K562 (cell line): ENCODE data around the gene DBP. TPM values are rescaled to one million over a fixed set of nuclear protein-coding genes. Genes with fewer than 3 reads are reported as not detected.
A peak's percentile ranks its signal among the peaks of the same experiment; 100 is the strongest.

ENCODE experiments used
- BMI1 ChIP-seq: fragments of 150-350 bp; IDR thresholded peaks from 2 replicates; pipeline ENCODE4 v1.6.1; 2014; ENCODE audit warnings: low read length
- CBFA2T3 ChIP-seq: fragments of 450-650 bp; IDR thresholded peaks from 2 replicates; pipeline ENCODE4 v1.6.1; 2017
- CHD2 ChIP-seq: IDR thresholded peaks from 2 replicates; pipeline ENCODE4 v1.6.1; 2011; ENCODE audit warnings: low read depth, low read length
- EGR1 ChIP-seq: fragments of 450-650 bp; conservative IDR thresholded peaks from 2 replicates; pipeline ENCODE4 v1.6.1; 2017; ENCODE audit warnings: mild to moderate bottlenecking
- EP300 ChIP-seq: IDR thresholded peaks from 2 replicates; pipeline ENCODE4 v1.6.1; 2012; ENCODE audit warnings: low read length, improper control_type of control experiment
- NR2C1 ChIP-seq, 2 experiments: fragments of 450-650 bp; IDR thresholded peaks; 2 replicates each; pipeline ENCODE4 v1.6.1; 2017; ENCODE audit warnings: mild to moderate bottlenecking in 2 of 2, antibody characterized with exemption in 1 of 2, inconsistent platforms in 1 of 2, missing compliant biosample characterization in 1 of 2, missing genetic modification characterization in 1 of 2
- NUFIP1 ChIP-seq: fragments of 450-650 bp; IDR thresholded peaks from 2 replicates; pipeline ENCODE4 v1.6.1; 2018; ENCODE audit not compliant: partially characterized antibody
- RCOR1 ChIP-seq, 2 experiments: IDR thresholded peaks; 2 replicates each; pipeline ENCODE4 v1.6.1; 2012; ENCODE audit warnings: low read depth in 2 of 2, low read length in 2 of 2, borderline replicate concordance in 1 of 2, improper control_type of control experiment in 1 of 2
- SMARCC2 ChIP-seq: fragments of 450-650 bp; IDR thresholded peaks from 2 replicates; pipeline ENCODE4 v1.6.1; 2017; ENCODE audit warnings: antibody characterized with exemption, moderate library complexity, mild to moderate bottlenecking, low read depth
- TCF3 ChIP-seq: sonication (generic); formaldehyde crosslinking; IDR thresholded peaks from 2 replicates; pipeline ENCODE4 v1.4.0; 2020; ENCODE audit warnings: mild to moderate bottlenecking, missing genetic modification reagents
- TEAD4 ChIP-seq, 2 experiments: sonication (generic) in 1 of 2; formaldehyde crosslinking in 1 of 2; IDR thresholded peaks; 2 replicates each; pipeline versions ENCODE4 v1.6.1 to v1.8.0; 2012 to 2022; ENCODE audit warnings: borderline replicate concordance in 1 of 2, inconsistent platforms in 1 of 2, low read length in 1 of 2, mild to moderate bottlenecking in 1 of 2, missing genetic modification reagents in 1 of 2
- USF2 ChIP-seq: sonication (generic); formaldehyde crosslinking; IDR thresholded peaks from 2 replicates; pipeline ENCODE4 v1.5.0; 2020; ENCODE audit warnings: missing genetic modification reagents
- ZNF24 ChIP-seq: fragments of 450-650 bp; IDR thresholded peaks from 2 replicates; pipeline ENCODE4 v1.6.1; 2016
- polyA plus RNA-seq, 8 experiments: library from polyadenylated mRNA; depleted of rRNA in 4 of 8; stranded (reverse) in 5 of 8; unstranded in 3 of 8; fragments of >200 nt; fragmentation: Nextera tagmentation in 2 of 8; fragmentation: Illumina TruSeq in 1 of 8; extraction: Ambion mirVana in 2 of 8; extraction: Trizol in 1 of 8; gene quantifications; 2 replicates each; pipeline versions ENCODE4 v1.2.1 to v1.2.3, GENCODE V29; 2011 to 2014; ENCODE audit warnings: inconsistent platforms in 1 of 8, missing spikeins in 1 of 8
- total RNA-seq, 7 experiments: library from RNA; depleted of rRNA in 6 of 7; stranded (reverse); fragments of >200 nt in 6 of 7; fragmentation: Illumina TruSeq in 2 of 7; extraction: Trizol in 2 of 7; gene quantifications; 2 replicates each; pipeline versions ENCODE4 v1.2.1 to v1.2.3, GENCODE V29; 2011 to 2021; ENCODE audit warnings: low replicate concordance in 1 of 7
- TF ChIP-seq, protein P1 (sequence below): fragments of 450-650 bp; IDR thresholded peaks from 2 replicates; pipeline ENCODE4 v1.6.1; 2018; ENCODE audit not compliant: partially characterized antibody
- TF ChIP-seq, protein P2 (sequence below), 2 experiments: IDR thresholded peaks; 2 replicates each; pipeline ENCODE4 v1.6.1; 2011; ENCODE audit warnings: borderline replicate concordance in 1 of 2, control low read depth in 1 of 2, low read depth in 1 of 2, low read length in 1 of 2, mild to moderate bottlenecking in 1 of 2, mixed read lengths in 1 of 2, moderate library complexity in 1 of 2; ENCODE audit not compliant: insufficient read depth in 1 of 2, insufficient read length in 1 of 2, poor library complexity in 1 of 2, severe bottlenecking in 1 of 2; ENCODE audit errors: extremely low read depth in 1 of 2

The DBP gene
- total and polyA plus RNA-seq, 9 of the 15 experiments (the other 6 are each of a cell fraction or from before 2014, with no cell fraction given), result 0.25 to 5.5 (median 1.8) TPM

- TF ChIP-seq ZNF24, result no peak
- TF ChIP-seq EP300, result peak; percentile 23; the same call in 1 of the 2 replicates
- peak; percentile 98 for TF ChIP-seq NR2C1 (IDR thresholded peaks at IDR 0.05)
- TF ChIP-seq NR2C1 (tag; IDR thresholded peaks at IDR 0.05), result peak; percentile 98
- 0 out of 2 replicates have a peak, but pooled peaks have one; percentile 30 for TF ChIP-seq CHD2
- TF ChIP-seq NUFIP1, result no peak
- no peak for TF ChIP-seq EGR1
- TF ChIP-seq, protein P1, sequence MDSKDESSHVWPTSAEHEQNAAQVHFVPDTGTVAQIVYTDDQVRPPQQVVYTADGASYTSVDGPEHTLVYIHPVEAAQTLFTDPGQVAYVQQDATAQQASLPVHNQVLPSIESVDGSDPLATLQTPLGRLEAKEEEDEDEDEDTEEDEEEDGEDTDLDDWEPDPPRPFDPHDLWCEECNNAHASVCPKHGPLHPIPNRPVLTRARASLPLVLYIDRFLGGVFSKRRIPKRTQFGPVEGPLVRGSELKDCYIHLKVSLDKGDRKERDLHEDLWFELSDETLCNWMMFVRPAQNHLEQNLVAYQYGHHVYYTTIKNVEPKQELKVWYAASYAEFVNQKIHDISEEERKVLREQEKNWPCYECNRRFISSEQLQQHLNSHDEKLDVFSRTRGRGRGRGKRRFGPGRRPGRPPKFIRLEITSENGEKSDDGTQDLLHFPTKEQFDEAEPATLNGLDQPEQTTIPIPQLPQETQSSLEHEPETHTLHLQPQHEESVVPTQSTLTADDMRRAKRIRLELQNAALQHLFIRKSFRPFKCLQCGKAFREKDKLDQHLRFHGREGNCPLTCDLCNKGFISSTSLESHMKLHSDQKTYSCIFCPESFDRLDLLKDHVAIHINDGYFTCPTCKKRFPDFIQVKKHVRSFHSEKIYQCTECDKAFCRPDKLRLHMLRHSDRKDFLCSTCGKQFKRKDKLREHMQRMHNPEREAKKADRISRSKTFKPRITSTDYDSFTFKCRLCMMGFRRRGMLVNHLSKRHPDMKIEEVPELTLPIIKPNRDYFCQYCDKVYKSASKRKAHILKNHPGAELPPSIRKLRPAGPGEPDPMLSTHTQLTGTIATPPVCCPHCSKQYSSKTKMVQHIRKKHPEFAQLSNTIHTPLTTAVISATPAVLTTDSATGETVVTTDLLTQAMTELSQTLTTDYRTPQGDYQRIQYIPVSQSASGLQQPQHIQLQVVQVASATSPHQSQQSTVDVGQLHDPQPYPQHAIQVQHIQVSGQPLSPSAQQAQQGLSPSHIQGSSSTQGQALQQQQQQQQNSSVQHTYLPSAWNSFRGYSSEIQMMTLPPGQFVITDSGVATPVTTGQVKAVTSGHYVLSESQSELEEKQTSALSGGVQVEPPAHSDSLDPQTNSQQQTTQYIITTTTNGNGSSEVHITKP, result no peak
- TF ChIP-seq BMI1, result no peak
- TF ChIP-seq CBFA2T3, result peak; percentile 77
- peak; percentile 75 for TF ChIP-seq TEAD4 (IDR thresholded peaks at IDR 0.05; ENCODE audit: low read length)
- TF ChIP-seq TEAD4 (CRISPR knock-in tag; IDR thresholded peaks at IDR 0.05; ENCODE audit: borderline replicate concordance), result no peak
- TF ChIP-seq, protein P2, sequence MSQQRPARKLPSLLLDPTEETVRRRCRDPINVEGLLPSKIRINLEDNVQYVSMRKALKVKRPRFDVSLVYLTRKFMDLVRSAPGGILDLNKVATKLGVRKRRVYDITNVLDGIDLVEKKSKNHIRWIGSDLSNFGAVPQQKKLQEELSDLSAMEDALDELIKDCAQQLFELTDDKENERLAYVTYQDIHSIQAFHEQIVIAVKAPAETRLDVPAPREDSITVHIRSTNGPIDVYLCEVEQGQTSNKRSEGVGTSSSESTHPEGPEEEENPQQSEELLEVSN (IDR thresholded peaks at IDR 0.05; ENCODE audit: borderline replicate concordance in 1 of 2, extremely low read depth in 1 of 2, insufficient read depth in 1 of 2, insufficient read length in 1 of 2, low read depth in 1 of 2, low read length in 1 of 2, poor library complexity in 1 of 2, severe bottlenecking in 1 of 2), result peak; percentile 29 to 33
- TF ChIP-seq RCOR1 (IDR thresholded peaks at IDR 0.05; ENCODE audit: borderline replicate concordance in 1 of 2, low read depth in 2 of 2, low read length in 2 of 2), result peak; percentile 44 to 59; a peak in 2 of 4 replicates
- TF ChIP-seq SMARCC2, result no peak
- 0 out of 2 replicates have a peak, but pooled peaks have one; percentile 51 for TF ChIP-seq TCF3 (CRISPR knock-in tag)
- TF ChIP-seq USF2 (CRISPR knock-in tag), result peak; percentile 32; the same call in 1 of the 2 replicates
These were observed 3.8 kb downstream of the DBP start (continued) for GRCh38 chr19:48633148-48634035.
